Naive B cell (primary cell): Measurements from ENCODE around the gene PITPNC1. TPM values are rescaled to one million over a fixed set of nuclear protein-coding genes. Genes with fewer than 3 reads are reported as not detected.
A peak's percentile ranks its signal among the peaks of the same experiment; 100 is the strongest.
"Not testable (repeated sequence)": the region's sequence is repeated elsewhere in the genome, so short reads cannot be mapped to it uniquely, and the experiment has no call there.

Experiments
- ATAC-seq, 2 donors: fragments of 150-1000 bp; cut with Tn5 transposase; 2 replicates each; pipeline ENCODE4 v1.10.0; 2021; ENCODE audit warnings: low read depth in 2 of 2, mild to moderate bottlenecking in 2 of 2, moderate library complexity in 2 of 2
- DNase-seq: peaks from one replicate; pipeline ENCODE4 v3.0.0; 2022
- H3K27ac Mint-ChIP-seq, 6 donors: one replicate each; pipeline ENCODE4 v1.8.0; 2020 to 2022; ENCODE audit warnings: mild to moderate bottlenecking in 6 of 6, mixed read lengths in 6 of 6, moderate library complexity in 5 of 6, inconsistent platforms in 2 of 6
- H3K27me3 Mint-ChIP-seq, 3 donors: one replicate each; pipeline ENCODE4 v1.8.0; 2021 to 2022; ENCODE audit warnings: mixed read lengths in 3 of 3, mild to moderate bottlenecking in 1 of 3
- H3K36me3 Mint-ChIP-seq, 2 donors: one replicate each; pipeline ENCODE4 v1.8.0; 2020 to 2022; ENCODE audit warnings: mixed read lengths in 2 of 2, inconsistent platforms in 1 of 2, mild to moderate bottlenecking in 1 of 2
- H3K4me1 Mint-ChIP-seq, 3 donors: one replicate each; pipeline ENCODE4 v1.8.0; 2020 to 2022; ENCODE audit warnings: mixed read lengths in 3 of 3, inconsistent platforms in 1 of 3, mild to moderate bottlenecking in 1 of 3, moderate library complexity in 1 of 3
- H3K4me3 Mint-ChIP-seq, 8 donors: one replicate each; pipeline ENCODE4 v1.8.0; 2020 to 2022; ENCODE audit warnings: mild to moderate bottlenecking in 8 of 8, mixed read lengths in 8 of 8, moderate library complexity in 8 of 8, inconsistent platforms in 2 of 8
- H3K9me3 Mint-ChIP-seq, 7 donors: one replicate each; pipeline ENCODE4 v1.8.0; 2020 to 2022; ENCODE audit warnings: mixed read lengths in 7 of 7, mild to moderate bottlenecking in 5 of 7, inconsistent platforms in 2 of 7, moderate library complexity in 1 of 7
- polyA plus RNA-seq, 6 donors: library from polyadenylated mRNA; unstranded; fragments of 300-500 nt; fragmentation: Illumina TruSeq; gene quantifications; one replicate each; pipeline ENCODE4 v1.2.3, GENCODE V29; 2021; ENCODE audit warnings: low read depth in 6 of 6

The PITPNC1 gene
- polyA plus RNA-seq, 6 donors from 2014 or later: 7.2 to 14.5 (median 12.3) TPM

GRCh38 chr17:67414559-67414958 is 37.5 kb downstream of the PITPNC1 start:
- H3K9me3 Mint-ChIP-seq: peaks cover 0 to 7% (median 2%) of the 10 kb centered on the region in 7 donors
- peaks cover 0 to 10% of the 10 kb centered on the region in 2 donors for H3K36me3 Mint-ChIP-seq
- no peaks in the 10 kb centered on the region for H3K27me3 Mint-ChIP-seq
- H3K27ac Mint-ChIP-seq: no peak overlapping the region
- no peak for ATAC-seq
- DNase-seq: no peak
- H3K4me3 Mint-ChIP-seq: no peak overlapping the region
- peaks cover 0 to 7% (median 6%) of the 10 kb centered on the region in 3 donors for H3K4me1 Mint-ChIP-seq

GRCh38 chr17:67415291-67415690 is 38.2 kb downstream of the PITPNC1 start:
- no peaks in the 10 kb centered on the region for H3K27me3 Mint-ChIP-seq
- H3K4me3 Mint-ChIP-seq: peak overlapping the region in 1 of 8 donors; percentile 32
- H3K27ac Mint-ChIP-seq: peak overlapping the region in 1 of 6 donors; percentile 2
- peaks cover 0 to 10% of the 10 kb centered on the region in 2 donors for H3K36me3 Mint-ChIP-seq
- H3K9me3 Mint-ChIP-seq: peaks cover 0 to 7% (median 2%) of the 10 kb centered on the region in 7 donors
- no peak for ATAC-seq
- H3K4me1 Mint-ChIP-seq: peaks cover 3 to 9% (median 8%) of the 10 kb centered on the region in 3 donors
- DNase-seq: no peak

DNA sequence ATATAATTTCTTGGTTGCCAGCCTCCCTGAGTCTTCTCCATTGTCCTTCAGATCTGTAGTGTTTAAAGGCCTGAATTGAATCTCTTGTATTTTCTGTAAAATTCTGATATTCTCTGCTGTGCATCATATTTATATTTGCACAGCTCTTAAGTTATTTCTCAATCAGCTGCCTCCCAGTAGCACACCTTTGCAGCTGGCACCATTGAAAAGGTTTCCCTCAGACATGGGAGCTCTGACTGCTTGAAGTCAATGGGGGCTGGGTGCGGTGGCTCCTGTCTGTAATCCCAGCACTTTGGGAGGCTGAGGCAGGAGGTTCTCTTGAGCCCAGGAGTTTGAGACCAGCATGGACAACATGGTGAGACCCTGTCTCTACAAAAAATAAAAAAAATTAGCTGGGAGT is 40.4 kb downstream of the PITPNC1 start:
- H3K27ac Mint-ChIP-seq: peak overlapping the region in 1 of 6 donors; percentile 27
- no peak overlapping the region for H3K4me3 Mint-ChIP-seq
- H3K9me3 Mint-ChIP-seq: peaks cover 0 to 7% (median 2%) of the 10 kb centered on the region in 7 donors
- peaks cover 10% of the 10 kb centered on the region in 3 donors for H3K4me1 Mint-ChIP-seq
- H3K27me3 Mint-ChIP-seq: no peaks in the 10 kb centered on the region
- ATAC-seq: no peak
- peaks cover 0 to 10% of the 10 kb centered on the region in 2 donors for H3K36me3 Mint-ChIP-seq
- DNase-seq: no peak

GRCh38 chr17:67420994-67421393 is 43.9 kb downstream of the PITPNC1 start:
- Mint-ChIP-seq H3K36me3 (peaks cover 0 to 4% of the 10 kb centered on the region in 2 donors), H3K9me3 (peaks cover 0 to 2% (median 0%) of the 10 kb centered on the region in 7 donors), H3K27me3 (no peaks in the 10 kb centered on the region), H3K4me1 (peaks cover 10% of the 10 kb centered on the region in 3 donors), H3K27ac (peak overlapping the region in 2 of 6 donors; percentile 30 to 35), H3K4me3 (no peak overlapping the region)
- no peak for DNase-seq
- ATAC-seq: no peak

DNA sequence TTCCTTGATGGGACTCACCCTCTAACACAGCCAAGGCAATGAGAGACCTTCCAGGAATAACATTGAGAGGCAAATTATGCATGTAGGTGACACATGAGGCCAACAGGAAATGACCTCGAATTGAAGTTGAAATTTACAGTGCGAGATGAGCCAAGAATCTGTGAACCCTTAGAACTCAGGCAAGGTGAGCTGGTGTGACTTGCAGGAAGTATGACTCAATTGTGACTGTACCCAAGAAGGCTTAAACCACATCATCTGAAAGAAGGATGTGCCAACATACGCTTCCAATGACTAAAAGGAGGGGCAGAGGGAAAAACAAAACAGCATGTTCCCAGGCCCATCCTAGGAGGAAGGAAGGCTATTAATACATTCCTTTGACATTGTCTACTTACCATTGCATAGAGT is 44.8 kb downstream of the PITPNC1 start:
- peaks cover 0 to 4% of the 10 kb centered on the region in 2 donors for H3K36me3 Mint-ChIP-seq
- H3K4me1 Mint-ChIP-seq: peaks cover 10% of the 10 kb centered on the region in 3 donors
- DNase-seq (no peak), ATAC-seq (no peak)
- H3K4me3 Mint-ChIP-seq: no peak overlapping the region
- H3K9me3 Mint-ChIP-seq: peaks cover 0 to 3% (median 0%) of the 10 kb centered on the region in 7 donors
- H3K27me3 Mint-ChIP-seq: no peaks in the 10 kb centered on the region
- H3K27ac Mint-ChIP-seq: peak overlapping the region in 2 of 6 donors; percentile 13 to 44

- DNase-seq, H3K27ac Mint-ChIP-seq: not testable (repeated sequence)
- peaks cover 10% of the 10 kb centered on the region in 3 donors for H3K4me1 Mint-ChIP-seq
Measured at GRCh38 chr17:67422296-67422695, 45.2 kb downstream of the PITPNC1 start.

DNA sequence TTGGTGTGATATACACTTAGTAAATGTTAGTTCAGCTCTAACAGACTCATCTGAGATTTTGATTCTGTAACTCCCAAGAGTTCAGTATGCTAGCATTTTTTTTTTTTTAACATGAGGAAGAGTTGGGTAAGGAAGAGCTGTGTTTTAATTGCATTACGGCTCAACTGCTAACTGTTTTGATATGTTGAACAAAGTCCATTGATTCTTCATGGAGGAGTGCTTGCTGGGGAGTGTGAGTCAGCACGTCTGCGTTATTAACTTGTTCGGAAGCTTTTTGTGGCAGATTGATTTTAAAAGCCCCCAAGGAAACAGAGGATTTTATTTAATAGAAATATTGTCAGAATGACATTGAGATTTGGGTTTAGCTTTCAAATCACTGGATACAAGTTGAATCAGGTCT is 45.8 kb downstream of the PITPNC1 start:
- H3K27me3 Mint-ChIP-seq: no peaks in the 10 kb centered on the region
- DNase-seq (no peak), ATAC-seq (no peak)
- H3K4me1 Mint-ChIP-seq: peaks cover 10% of the 10 kb centered on the region in 3 donors
- no peak overlapping the region for H3K27ac Mint-ChIP-seq
- H3K9me3 Mint-ChIP-seq: peaks cover 0 to 3% (median 0%) of the 10 kb centered on the region in 7 donors
- H3K36me3 Mint-ChIP-seq: peaks cover 0 to 4% of the 10 kb centered on the region in 2 donors
- H3K4me3 Mint-ChIP-seq: no peak overlapping the region

More at GRCh38 chr17:67422296-67422695, 45.2 kb downstream of the PITPNC1 start:
- not testable (repeated sequence) for H3K4me3 Mint-ChIP-seq, H3K36me3 Mint-ChIP-seq, H3K27me3 Mint-ChIP-seq, H3K9me3 Mint-ChIP-seq, ATAC-seq

DNA sequence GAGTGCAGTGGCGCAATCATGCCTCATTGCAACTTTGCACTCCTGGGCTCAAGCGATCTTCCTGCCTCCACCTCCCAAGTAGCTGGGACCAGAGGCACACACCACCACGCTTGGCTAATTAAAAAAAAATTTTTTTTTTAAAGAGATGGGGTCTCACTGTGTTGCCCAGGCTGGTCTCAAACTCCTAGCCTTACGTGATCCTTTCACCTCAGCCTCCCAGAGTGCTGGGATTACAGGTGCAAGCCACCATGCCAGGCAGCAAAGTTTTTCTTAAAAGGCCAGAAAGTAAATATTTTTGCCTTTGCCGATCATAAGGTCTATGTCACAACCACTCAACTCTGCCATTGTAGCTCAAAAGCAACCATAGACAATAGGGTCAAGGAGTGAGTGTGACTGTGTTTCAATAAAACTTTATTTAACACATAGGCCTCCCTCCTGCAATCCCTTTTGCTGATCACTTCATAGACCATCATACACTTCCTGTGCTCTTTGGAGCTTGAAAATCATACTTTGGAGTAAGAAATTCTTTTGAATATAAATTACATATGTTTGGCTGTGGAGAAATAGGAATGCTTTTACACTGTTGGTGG is 48.6 kb downstream of the PITPNC1 start:
- DNase-seq: no peak
- Mint-ChIP-seq H3K27me3 (no peaks in the 10 kb centered on the region), H3K36me3 (no peaks in the 10 kb centered on the region), H3K27ac (no peak overlapping the region), H3K9me3 (peaks cover 0 to 3% (median 0%) of the 10 kb centered on the region in 7 donors), H3K4me1 (peaks cover 0 to 3% (median 1%) of the 10 kb centered on the region in 3 donors), H3K4me3 (no peak overlapping the region)
- ATAC-seq: no peak

GRCh38 chr17:67427424-67427823 is 50.3 kb downstream of the PITPNC1 start:
- H3K4me3 Mint-ChIP-seq: no peak overlapping the region
- DNase-seq (no peak), ATAC-seq (no peak)
- H3K27ac Mint-ChIP-seq: peak overlapping the region in 1 of 6 donors; percentile 29
- no peaks in the 10 kb centered on the region for H3K27me3 Mint-ChIP-seq
- no peaks in the 10 kb centered on the region for H3K36me3 Mint-ChIP-seq
- peaks cover 0 to 3% (median 0%) of the 10 kb centered on the region in 7 donors for H3K9me3 Mint-ChIP-seq
- peaks cover 0 to 1% (median 0%) of the 10 kb centered on the region in 3 donors for H3K4me1 Mint-ChIP-seq

GRCh38 chr17:67430515-67430914 is 53.4 kb downstream of the PITPNC1 start:
- H3K9me3 Mint-ChIP-seq, DNase-seq, H3K27ac Mint-ChIP-seq, H3K4me3 Mint-ChIP-seq, ATAC-seq, H3K36me3 Mint-ChIP-seq, H3K27me3 Mint-ChIP-seq: not testable (repeated sequence)
- H3K4me1 Mint-ChIP-seq: peaks cover 3 to 19% (median 10%) of the 10 kb centered on the region in 3 donors

- H3K36me3 Mint-ChIP-seq: no peaks in the 10 kb centered on the region
- ATAC-seq: no peak
- peaks cover 3 to 19% (median 10%) of the 10 kb centered on the region in 3 donors for H3K4me1 Mint-ChIP-seq
- H3K27ac Mint-ChIP-seq: peak overlapping the region in 1 of 6 donors; percentile 32
- no peaks in the 10 kb centered on the region for H3K9me3 Mint-ChIP-seq
- no peaks in the 10 kb centered on the region for H3K27me3 Mint-ChIP-seq
- H3K4me3 Mint-ChIP-seq: no peak overlapping the region
- no peak for DNase-seq
Measured at GRCh38 chr17:67431249-67432015, 54.4 kb downstream of the PITPNC1 start.

GRCh38 chr17:67433248-67433924 is 56.3 kb downstream of the PITPNC1 start:
- H3K9me3 Mint-ChIP-seq: no peaks in the 10 kb centered on the region
- no peak overlapping the region for H3K4me3 Mint-ChIP-seq
- no peak for ATAC-seq
- peak overlapping the region in 3 of 6 donors; percentile 24 to 84 (median 44) for H3K27ac Mint-ChIP-seq
- H3K36me3 Mint-ChIP-seq: no peaks in the 10 kb centered on the region
- no peak for DNase-seq
- peaks cover 3 to 19% (median 10%) of the 10 kb centered on the region in 3 donors for H3K4me1 Mint-ChIP-seq
- H3K27me3 Mint-ChIP-seq: no peaks in the 10 kb centered on the region

GRCh38 chr17:67434061-67434525 is 57.0 kb downstream of the PITPNC1 start:
- H3K9me3 Mint-ChIP-seq: no peaks in the 10 kb centered on the region
- ATAC-seq: no peak
- H3K27me3 Mint-ChIP-seq: no peaks in the 10 kb centered on the region
- H3K4me3 Mint-ChIP-seq: no peak overlapping the region
- no peaks in the 10 kb centered on the region for H3K36me3 Mint-ChIP-seq
- H3K27ac Mint-ChIP-seq: peak overlapping the region in 1 of 6 donors; percentile 84
- H3K4me1 Mint-ChIP-seq: peaks cover 3 to 19% (median 10%) of the 10 kb centered on the region in 3 donors
- DNase-seq: no peak
